GM21360 (cell line): ENCODE results near the gene ZNF215.
"Not testable (repeated sequence)": the region's sequence is repeated elsewhere in the genome, so short reads cannot be mapped to it uniquely, and the experiment has no call there.

ENCODE experiments used
- ATAC-seq: cut with Tn5 transposase; IDR thresholded peaks from one replicate; pipeline ENCODE4 v1.9.1; 2021; ENCODE audit warnings: mild to moderate bottlenecking, moderate library complexity; ENCODE audit not compliant: unreplicated experiment

Gene ZNF215

DNA sequence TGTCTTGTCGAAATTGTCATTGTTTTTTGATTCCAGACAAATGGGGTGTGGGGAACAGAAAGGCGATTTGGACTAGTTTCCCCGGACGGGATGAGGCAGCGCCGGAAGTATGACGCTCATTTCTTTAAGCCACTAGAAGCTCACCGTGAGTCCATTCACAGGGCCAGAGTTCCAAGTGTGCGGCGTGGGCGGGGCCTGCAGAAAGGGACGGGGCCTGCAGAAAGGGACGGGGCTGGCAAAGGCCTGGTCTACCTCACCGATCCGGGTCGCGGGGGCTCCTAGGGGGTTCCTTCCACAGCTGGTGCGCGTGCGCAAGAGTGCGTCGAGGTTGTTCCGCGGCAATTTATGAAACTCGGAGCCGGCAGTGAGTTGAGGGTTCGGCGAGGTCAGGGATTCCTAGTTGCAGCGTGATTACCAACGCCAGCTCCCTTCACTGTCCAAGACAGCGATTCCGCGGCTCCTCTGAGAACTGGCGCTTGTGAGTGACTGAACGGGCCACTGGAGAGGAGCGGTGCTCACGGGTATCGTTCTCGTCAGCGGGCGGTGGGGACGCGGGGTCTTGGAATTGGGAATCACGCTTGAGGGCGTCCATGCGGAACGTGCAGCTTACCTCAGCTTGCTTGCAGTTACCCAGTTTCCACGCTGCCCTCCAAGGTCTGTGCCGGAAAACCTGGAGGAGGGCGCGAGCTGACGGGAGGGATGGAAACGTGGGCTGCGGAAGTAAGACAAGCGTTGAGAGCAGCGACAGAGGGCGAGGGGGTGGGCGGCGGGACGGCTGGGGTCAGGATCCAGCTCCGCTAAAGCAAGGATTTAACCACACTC lies at the start of gene ZNF215:
ZNF215 (plus strand) TSS at position 219 of the 822 bp plus-strand sequence. CDS start 5,847 bp downstream, outside the sequence.
- peak; percentile 82 for ATAC-seq

DNA sequence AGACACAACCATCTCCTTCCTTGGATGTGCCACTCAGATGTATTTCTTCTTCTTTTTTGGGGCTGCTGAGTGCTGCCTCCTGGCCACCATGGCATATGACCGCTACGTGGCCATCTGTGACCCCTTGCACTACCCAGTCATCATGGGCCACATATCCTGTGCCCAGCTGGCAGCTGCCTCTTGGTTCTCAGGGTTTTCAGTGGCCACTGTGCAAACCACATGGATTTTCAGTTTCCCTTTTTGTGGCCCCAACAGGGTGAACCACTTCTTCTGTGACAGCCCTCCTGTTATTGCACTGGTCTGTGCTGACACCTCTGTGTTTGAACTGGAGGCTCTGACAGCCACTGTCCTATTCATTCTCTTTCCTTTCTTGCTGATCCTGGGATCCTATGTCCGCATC lies 49.3 kb upstream of the ZNF215 start:
- no peak for ATAC-seq

DNA sequence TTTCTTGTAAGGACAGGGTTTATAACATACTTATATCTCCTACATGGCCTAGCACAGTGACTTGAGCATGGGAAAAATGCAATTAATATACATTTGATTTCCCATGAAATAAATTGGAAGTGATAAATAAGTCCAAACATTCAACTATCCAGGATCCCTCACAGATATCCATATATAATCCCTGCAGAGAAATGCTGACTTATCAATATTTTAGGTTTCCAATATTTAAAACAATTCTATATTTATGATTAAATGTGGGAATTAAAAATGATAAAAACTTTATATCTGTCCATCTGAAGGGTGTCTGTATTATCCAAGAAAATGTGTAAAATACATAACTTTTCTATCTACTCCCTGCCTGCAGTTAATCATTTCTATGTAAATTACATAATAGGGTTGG lies 43.5 kb upstream of the ZNF215 start:
- ATAC-seq = no peak

DNA sequence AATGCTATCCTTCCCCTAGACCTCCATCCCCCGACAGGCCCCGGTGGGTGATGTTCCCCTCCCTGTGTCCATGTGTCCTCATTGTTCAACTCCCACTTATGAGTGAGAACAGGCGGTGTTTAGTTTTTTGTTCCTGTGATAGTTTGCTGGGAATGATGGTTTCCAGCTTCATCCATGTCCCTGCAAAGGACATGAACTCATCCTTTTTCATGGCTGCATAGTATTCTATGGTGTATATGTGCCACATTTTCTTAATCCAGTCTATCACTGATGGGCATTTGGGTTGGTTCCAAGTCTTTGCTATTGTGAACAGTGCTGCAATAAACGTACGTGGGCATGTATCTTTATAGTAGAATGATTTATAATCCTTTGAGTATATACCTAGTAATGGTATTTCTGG lies 38.5 kb upstream of the ZNF215 start:
- ATAC-seq = not testable (repeated sequence)

DNA sequence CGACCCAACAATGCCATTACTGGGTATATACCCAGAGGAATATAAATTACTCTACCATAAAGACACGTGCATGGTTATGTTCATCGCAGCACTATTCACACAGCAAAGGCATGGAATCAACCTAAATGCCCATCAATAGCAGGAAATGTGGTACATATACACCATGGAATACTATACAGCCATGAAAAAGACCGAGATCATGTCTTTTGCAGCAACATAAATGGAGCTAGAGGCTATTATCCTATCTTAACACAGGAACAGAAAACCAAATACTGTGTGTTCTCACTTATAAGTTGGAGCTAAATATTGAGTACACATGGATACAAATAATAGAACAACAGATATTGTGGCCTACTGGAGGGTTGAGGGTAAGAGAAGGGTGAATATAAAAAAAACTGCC lies 37.4 kb upstream of the ZNF215 start:
- no peak for ATAC-seq

DNA sequence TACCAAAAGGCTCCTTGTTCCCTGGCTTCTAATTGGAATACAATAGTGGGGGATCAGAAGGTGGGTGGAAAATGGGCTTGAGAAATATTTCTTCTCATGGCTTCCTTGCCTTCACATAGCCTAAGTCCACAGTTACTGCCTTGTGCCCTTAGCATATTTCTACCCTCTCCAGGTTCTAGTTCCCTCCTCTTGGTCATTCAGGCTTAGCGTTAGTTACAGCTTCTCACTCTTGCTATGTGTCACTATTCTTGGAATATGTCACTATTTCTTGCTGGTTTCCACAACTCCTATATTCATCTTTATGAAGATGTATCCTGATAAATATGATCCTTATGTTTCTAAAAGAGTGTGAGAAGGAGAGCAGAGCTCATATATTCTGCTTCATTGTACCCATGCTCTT lies 36.4 kb upstream of the ZNF215 start:
- peak; percentile 54 for ATAC-seq

DNA sequence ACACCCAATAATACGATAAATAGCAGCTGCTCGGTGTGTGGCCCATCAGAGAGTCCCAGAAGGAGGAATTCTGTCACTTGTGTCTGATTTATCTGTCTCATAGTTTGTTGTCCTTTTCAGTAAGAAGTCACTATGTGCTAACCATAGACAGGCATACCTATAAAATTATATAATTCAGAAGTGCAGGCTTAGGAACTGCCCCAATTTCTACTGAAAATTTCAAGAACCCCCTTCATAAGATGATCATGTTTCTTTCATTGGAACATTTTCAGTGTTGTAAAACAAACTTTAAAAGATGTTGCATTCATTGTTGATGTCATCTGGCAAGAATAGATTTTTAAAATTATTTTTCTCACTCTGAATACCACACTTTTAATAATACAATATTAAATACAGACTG lies 33.8 kb upstream of the ZNF215 start, which contains the start of gene OR2D2:
OR2D2 (minus strand) TSS at position 101 of the 400 bp plus-strand sequence; CDS start at position 101, 0 bp downstream.
- ATAC-seq = no peak

DNA sequence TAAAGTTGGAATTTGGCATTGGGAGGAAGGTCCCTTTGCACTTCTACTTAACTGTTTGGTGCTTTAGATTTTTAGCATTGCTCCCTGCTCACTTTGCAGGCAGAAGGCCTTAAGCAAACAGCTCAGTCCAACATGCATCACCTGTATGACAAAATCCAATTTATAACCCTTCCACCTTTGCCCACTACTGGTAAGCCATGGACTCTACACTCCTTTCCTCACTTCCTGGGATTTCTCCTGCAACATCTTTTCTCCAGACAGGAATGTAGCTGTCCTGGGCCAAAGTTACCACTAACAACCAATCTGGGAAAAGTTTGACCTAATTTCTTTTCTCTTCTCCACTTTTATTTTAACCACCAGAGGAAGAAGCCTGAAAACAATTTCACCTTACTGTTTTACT lies 32.1 kb upstream of the ZNF215 start:
- no peak for ATAC-seq

DNA sequence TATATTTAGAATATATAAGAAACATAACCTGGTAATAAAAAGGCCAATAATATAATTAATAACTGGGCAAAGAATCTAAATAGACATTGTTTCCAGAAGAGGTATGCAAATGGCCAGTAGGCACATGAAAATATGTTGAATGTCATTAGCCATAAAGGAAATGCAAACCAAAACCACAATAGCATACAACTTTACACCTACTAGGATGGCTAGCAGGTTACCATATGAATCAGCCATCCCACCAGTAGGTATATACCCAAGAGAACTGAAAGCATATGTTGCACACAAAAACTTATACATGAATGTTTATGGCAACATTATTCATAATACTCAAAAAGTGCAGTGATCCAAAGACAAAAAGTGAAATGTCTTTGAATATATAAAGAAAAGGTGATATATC lies 31.2 kb upstream of the ZNF215 start:
- peak; percentile 94 for ATAC-seq

DNA sequence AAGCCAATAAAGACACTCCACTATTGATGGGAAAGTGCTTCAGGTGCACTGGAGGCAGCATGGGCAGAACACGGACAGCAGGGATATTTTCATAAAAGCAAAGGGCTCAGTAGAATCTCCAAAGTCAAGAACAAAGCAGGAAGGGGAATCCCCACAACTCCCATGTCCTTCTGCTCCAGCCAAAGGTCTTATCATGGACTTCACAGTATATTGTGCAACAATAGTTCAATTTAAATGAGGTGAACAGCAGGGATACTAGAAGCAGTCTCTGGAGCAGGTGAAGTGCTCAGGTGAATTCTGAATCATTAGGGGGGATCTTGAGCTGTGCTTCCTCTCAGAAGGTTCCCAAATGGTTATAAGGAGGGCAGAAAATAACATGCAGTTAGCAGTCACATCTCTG lies 27.3 kb upstream of the ZNF215 start:
- ATAC-seq = no peak

DNA sequence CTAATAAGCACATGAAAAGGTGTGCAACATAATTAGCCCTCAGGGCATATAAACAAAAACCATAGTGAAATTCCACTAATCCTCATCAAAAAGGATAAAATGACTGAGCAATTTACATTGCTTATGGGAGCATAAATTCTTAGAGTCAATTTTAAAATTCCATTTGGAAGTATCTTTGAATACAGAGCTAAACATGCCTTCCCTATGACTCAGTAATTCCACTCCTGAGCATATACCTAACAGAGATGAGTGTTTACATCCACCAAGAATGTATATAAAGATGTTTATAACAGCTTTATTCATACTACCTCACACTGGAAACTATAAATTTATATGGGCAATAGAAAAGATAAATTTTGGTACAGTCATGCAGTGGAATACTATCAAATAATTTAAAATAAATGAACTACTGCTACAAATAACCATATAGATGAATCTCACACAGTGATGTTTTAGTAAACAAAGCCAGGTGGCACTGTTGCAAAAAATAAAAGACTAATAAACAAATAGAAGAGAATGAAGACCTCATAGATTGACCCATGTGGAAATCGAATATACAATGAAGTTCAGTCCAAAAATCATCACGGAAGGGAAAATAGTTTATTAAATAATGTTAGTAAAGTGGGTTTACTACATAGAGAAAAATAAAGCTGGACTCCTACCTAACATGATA lies 25.8 kb upstream of the ZNF215 start:
- ATAC-seq = no peak

DNA sequence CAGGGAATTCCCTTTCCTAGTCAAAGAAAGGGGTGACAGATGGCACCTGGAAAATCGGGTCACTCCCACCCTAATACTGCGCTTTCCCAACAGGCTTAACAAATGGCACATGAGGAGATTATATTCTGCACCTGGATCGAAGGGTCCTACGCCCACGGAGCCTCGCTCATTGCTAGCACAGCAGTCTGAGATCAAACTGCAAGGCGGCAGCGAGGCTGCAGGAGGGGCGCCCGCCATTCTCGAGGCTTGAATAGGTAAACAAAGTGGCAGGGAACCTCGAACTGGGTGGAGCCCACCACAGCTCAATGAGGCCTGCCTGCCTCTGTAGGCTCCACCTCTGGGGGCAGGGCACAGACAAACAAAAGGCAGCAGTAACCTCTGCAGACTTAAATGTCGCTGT lies 21.4 kb upstream of the ZNF215 start:
- ATAC-seq = not testable (repeated sequence)

DNA sequence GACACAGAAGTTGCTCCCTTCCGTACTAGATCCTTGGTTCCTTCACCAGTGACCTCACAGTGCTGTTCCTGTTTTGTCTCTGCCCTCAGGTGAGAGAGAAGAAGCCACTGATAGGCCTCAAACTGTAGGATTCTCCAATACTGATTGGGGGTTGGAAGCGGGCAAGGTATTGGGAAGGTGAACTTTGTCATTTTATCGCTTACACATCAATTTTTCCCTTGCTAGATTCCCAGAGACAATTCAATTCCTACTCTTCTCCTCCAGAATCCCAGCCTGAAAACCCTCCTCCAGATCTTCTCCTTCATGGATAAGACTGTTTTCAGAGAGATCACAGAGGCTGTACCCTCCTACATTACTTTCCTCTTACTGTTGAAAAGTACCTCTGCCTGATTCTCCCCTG lies 14.8 kb upstream of the ZNF215 start:
- no peak for ATAC-seq

DNA sequence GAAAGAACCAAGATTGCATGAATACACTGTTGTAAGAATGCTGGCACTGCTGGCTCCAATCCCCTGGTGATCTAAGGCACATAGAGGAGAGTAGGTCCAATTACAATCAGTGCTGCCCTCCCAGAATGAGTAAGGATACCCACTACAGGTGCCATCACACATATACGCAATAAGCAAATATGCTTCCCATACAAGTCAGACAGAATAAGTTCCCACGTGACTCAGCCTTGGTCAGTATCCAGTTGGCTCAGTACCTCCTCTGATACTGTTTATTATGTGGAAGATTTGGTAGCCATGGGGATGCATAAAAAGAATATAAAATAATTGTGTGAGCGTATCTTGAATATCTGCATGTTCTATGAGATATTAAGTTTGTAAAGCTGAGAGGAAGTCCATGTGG lies 14.3 kb upstream of the ZNF215 start:
- ATAC-seq = no peak

DNA sequence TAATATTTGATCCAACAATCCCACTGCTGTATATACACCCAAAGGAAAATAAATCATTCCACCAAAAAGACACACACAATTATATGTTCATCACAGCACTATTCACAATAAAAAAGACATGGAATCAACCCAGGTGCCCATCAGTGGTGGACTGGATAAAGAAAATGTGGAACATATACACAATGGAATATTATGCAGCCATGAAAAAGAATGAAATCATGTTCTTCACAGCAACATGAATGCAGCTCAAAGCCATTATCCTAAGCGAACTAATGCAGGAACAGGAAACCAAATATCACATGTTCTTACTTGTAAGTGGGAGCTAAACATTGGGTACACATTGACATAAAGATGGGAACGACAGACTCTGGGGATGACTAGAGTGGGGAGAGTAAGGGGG lies 6.5 kb upstream of the ZNF215 start:
- ATAC-seq = no peak

DNA sequence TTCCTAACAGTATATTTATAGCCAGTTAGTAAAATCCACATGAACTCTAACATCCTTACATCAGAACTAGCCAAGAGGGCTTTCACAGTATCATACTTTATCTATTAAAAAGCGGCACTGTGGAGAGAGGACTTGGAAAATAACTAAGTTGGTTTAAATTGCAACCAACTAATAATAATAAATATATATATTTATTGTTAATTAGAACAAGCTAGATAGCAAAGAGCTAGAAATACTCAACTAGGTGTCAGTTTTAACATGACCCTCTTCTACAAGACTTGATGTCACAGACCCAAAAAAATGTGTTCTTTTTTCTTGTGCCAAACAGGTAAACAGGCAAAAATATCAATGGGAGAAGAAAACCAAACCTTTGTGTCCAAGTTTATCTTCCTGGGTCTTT lies 5.5 kb upstream of the ZNF215 start, which contains the start of gene OR2D3:
OR2D3 (plus strand) TSS at position 301 of the 400 bp plus-strand sequence; CDS start at position 301, 0 bp downstream.
- ATAC-seq = no peak

DNA sequence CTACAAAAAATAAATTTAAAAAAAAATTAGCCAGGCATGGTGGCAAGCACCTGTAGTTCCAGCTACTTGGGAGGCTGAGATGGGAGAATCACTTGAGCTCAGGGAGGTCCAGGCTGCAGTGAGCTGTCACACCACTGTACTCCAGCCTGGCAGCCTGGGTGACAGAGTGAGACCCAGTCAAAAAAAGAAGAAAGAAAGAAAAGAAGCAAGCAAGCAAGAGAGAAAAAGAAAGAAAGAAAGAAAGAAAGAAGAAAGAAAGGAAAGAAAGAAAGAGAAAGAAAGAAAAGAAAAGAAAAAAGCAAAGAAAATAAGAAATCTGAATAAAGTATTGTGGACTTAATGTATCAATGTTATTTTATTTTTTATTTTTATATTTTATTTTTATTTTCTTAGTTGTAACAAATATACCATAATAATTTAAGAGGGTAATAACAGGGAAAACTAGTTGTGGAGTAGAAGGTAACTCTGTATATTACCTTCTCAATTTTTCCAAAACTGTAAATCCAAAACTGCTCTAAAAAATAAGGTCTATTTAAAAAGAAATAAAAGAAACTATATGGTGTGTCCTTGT lies 1.1 kb upstream of the ZNF215 start:
- ATAC-seq = no peak

DNA sequence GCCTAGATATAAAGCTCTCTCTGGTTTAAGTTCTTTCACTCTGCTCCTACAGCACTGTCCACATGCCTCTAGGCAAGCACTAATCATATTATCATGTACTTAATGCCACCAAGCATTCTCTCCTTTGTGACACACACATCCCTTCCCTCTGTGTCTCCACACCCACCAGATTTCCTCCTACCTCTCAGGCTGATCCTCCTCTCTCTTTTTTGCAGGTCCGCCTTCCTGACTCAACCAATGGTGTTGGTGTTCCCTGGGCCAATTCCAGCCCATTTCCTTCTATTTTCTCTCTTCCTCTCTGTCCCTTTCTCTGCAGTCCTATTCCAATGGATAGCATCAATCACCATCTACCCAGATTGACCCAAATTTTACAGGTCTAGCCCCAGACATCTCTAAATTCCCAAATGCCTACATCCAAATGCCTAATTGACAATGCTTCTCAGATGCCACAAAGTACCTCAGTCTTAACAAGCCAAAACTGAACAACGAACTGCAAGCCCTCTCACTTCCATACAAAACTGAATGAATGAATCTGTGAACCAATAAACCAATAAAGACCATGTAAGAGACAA lies 504 bp upstream of the ZNF215 start:
- peak; percentile 8 for ATAC-seq

DNA sequence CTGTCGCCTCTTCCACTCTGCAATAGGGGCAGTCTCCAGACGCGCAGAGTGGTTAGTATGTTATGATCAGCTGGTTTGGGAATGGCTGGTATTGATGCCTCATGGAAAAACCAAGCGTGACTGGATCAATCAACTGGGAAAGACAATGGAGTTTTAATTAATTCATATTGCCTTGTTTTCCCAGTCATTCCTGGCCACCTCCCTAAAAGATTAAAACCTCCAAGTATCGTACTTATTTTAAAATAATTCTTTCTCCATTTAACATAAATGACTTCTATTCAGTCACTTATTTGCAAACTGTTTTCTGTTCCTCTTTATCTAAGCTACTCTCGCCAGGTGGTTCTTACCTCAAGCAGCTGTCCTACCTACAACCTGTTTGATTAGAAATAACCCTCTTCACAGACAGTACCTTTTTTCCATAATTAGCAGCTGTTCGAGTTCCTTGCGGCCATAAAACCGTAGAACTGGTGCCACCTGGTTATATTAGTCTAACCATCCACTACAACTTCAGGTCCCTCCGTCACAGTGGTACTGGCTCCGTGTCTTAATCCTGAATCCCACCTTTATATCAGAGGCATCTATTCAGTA lies 898 bp downstream of the ZNF215 start:
- peak; percentile 37 for ATAC-seq

DNA sequence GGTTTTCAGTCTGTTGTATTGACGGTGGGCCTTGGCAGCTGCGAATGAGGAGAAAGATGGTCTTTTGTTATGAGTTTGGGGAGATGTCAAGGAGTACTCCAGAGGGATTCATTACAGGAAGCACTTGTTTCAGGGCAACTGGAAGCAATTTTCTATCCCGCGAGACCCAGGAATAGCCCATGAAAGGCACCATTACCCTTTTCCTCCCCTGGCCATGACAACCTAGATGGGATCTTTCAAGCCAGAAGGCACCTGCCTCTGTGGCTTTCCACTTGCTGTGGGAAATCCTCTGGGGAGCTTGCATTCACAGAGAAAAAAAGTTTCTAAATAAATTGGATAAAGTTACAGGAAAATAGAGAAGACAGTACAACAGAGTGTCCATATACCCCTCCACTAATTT lies 2.7 kb downstream of the ZNF215 start:
- ATAC-seq = no peak

DNA sequence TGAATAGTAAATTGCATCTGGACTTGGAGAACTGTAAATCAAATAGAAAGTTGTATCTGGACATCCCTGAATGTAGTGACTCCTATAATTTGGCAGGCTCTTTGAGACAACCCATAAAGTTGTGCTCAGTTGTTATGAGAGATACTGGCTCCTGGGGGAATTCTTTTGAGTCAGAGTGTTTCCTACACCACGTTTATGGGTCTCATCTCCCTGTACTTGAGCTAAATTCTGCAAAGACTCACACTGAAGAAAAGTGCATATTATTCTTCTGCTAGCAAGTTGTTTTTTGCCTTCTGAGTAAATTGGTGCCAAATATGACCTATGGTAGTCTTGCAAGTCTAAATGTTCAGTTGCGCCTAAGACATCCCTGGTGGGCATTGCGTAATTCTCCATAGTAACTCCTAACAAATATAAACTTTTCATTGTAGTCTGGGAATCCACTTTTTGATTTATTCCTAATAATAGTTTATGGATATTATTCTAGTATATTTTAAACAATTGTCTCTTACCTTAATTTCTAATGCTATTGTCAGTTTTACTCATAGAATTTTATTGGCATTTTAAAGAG lies 5.0 kb downstream of the ZNF215 start:
- no peak for ATAC-seq
